OCI-LY7 (cell line): ENCODE measurements around the gene DNAI2. TPM values are rescaled to one million over a fixed set of nuclear protein-coding genes. Genes with fewer than 3 reads are reported as not detected.

Experiments used
- BruUV-seq: library from RNA; stranded (reverse); fragments of 400-500 nt; replicated peaks from 2 replicates; lab custom pipeline; 2021; lab: Mats Ljungman, UMichigan
- CTCF ChIA-PET: fragments of 300-600 bp; sonication (Branson Sonifier 250); formaldehyde crosslinking; loops from one replicate; lab custom pipeline; 2022; ENCODE audit warnings: antibody characterized with exemption; ENCODE audit not compliant: unreplicated experiment; lab: Charles Lee
- POLR2A ChIA-PET: fragments of 300-600 bp; sonication (Branson Sonifier 250); formaldehyde crosslinking; loops from one replicate; lab custom pipeline; 2022; ENCODE audit warnings: antibody characterized with exemption; lab: Charles Lee
- DNase-seq: peaks from one replicate; pipeline ENCODE4 v3.0.0-alpha.2; 2015; ENCODE audit warnings: low spot score
- H2AFZ ChIP-seq: fragments of 200-600 bp; sonication (generic), shearing (Covaris generic); 2 replicates; pipeline ENCODE4 v1.6.1; 2014; ENCODE audit warnings: mild to moderate bottlenecking, antibody characterized with exemption, low read length, moderate library complexity
- H3K27ac ChIP-seq: fragments of 200-600 bp; sonication (generic); 2 replicates; pipeline ENCODE4 v1.5.1; 2014; ENCODE audit warnings: mixed run types, low read depth, mild to moderate bottlenecking, moderate library complexity, low read length, inconsistent platforms; ENCODE audit not compliant: poor library complexity, severe bottlenecking
- H3K36me3 ChIP-seq: fragments of 200-600 bp; sonication (generic); 2 replicates; pipeline ENCODE4 v1.6.1; 2014; ENCODE audit warnings: mild to moderate bottlenecking, antibody characterized with exemption, low read length, moderate library complexity, mixed read lengths; ENCODE audit not compliant: insufficient read depth
- H3K4me1 ChIP-seq: fragments of 200-600 bp; sonication (generic); 2 replicates; pipeline ENCODE4 v1.5.1; 2014; ENCODE audit warnings: mild to moderate bottlenecking, low read length; ENCODE audit not compliant: insufficient read depth, poor library complexity, severe bottlenecking
- H3K4me2 ChIP-seq: fragments of 200-600 bp; sonication (generic); 2 replicates; pipeline ENCODE4 v1.6.1; 2014; ENCODE audit warnings: mild to moderate bottlenecking, low read length
- H3K4me3 ChIP-seq: fragments of 200-600 bp; sonication (generic); 2 replicates; pipeline ENCODE4 v1.5.1; 2014; ENCODE audit warnings: mild to moderate bottlenecking, low read depth, low read length; ENCODE audit not compliant: poor library complexity, severe bottlenecking
- H3K79me2 ChIP-seq: fragments of 200-600 bp; sonication (generic); 2 replicates; pipeline ENCODE4 v1.6.1; 2016; ENCODE audit warnings: low read depth, mild to moderate bottlenecking, low read length, moderate library complexity, mixed read lengths; ENCODE audit not compliant: insufficient read depth
- H3K9me2 ChIP-seq: fragments of 200-600 bp; sonication (generic); 2 replicates; pipeline ENCODE4 v1.6.1; 2016; ENCODE audit warnings: mild to moderate bottlenecking, low read length, mixed read lengths; ENCODE audit not compliant: insufficient read depth
- H3K9me3 ChIP-seq: fragments of 200-600 bp; sonication (generic); 2 replicates; pipeline ENCODE4 v1.6.1; 2014; ENCODE audit warnings: mild to moderate bottlenecking, mixed run types, low read length, mixed read lengths
- H4K20me1 ChIP-seq: fragments of 200-600 bp; sonication (generic); 2 replicates; pipeline ENCODE4 v1.6.1; 2014; ENCODE audit warnings: mild to moderate bottlenecking, antibody characterized with exemption, low read length, moderate library complexity, mixed read lengths; ENCODE audit not compliant: insufficient read depth
- EZH2phosphoT487 ChIP-seq: fragments of 200-600 bp; sonication (generic); IDR thresholded peaks from 2 replicates; pipeline ENCODE4 v1.6.1; 2018; ENCODE audit warnings: low read depth, borderline replicate concordance, mild to moderate bottlenecking, mixed run types, antibody characterized with exemption, low read length, moderate library complexity, mixed read lengths
- intact Hi-C: fragments of 100-400 bp; cut with micrococcal nuclease; formaldehyde crosslinking; loops from one replicate; pipeline ENCODE4 v1.10.0; 2022; ENCODE audit not compliant: unreplicated experiment
- total RNA-seq, 2 experiments: library from RNA; depleted of rRNA in 1 of 2; stranded (reverse); fragments of >200 nt in 1 of 2; shearing (Covaris generic) in 1 of 2; gene quantifications; 2 replicates each; pipeline ENCODE4 v1.2.3, GENCODE V29; 2014 to 2022
- TF ChIP-seq, protein P1 (sequence below): fragments of 200-600 bp; sonication (generic); conservative IDR thresholded peaks from 2 replicates; pipeline ENCODE4 v1.5.1; 2014; ENCODE audit warnings: mild to moderate bottlenecking, antibody characterized with exemption, low read length, moderate library complexity, mixed read lengths

Gene DNAI2
- total RNA-seq, 2 experiments from 2014 or later = not detected

DNA sequence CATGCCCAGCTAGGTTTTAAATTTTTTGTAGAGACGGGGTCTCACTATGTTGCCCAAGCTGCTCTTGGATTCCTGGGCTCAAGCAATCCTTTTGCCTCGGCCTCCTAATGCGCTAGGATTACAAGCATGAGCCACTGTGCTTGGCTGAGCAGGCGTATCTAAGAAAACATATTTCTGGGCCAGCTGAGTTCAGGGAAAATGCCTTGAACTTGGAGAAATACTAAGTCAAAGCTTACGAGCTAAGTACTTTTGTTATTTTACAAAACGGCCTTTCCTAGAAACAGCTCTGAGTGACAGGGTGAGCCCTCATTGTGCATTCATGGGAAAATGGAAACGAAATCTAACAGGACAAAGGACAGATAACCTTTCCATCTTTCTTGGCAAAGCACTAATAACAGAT lies 24.7 kb downstream of the DNAI2 start:
- Histone ChIP-seq H3K4me1 (no peaks in the 10 kb centered on the region), H3K36me3 (no peaks in the 10 kb centered on the region), H3K9me2 (no peaks in the 10 kb centered on the region), H4K20me1 (no peaks in the 10 kb centered on the region), H3K9me3 (no peaks in the 10 kb centered on the region), H3K4me2 (no peak overlapping the region), H2AFZ (no peak overlapping the region), H3K4me3 (no peak overlapping the region), H3K27ac (no peak overlapping the region), H3K79me2 (no peaks in the 10 kb centered on the region)
- ChIA-PET POLR2A (interaction anchor here (0.5 to 0.8 kb wide), 3 partner anchors 110 to 931 kb away, joined by 3 read pairs; no protein-coding TSS in a partner anchor), CTCF (interaction anchor here (1.0 kb wide), 1 partner anchor 10 kb away, joined by 3 read pairs; no protein-coding TSS in a partner anchor)
- BruUV-seq = no TSS peak
- TF ChIP-seq, protein P1, sequence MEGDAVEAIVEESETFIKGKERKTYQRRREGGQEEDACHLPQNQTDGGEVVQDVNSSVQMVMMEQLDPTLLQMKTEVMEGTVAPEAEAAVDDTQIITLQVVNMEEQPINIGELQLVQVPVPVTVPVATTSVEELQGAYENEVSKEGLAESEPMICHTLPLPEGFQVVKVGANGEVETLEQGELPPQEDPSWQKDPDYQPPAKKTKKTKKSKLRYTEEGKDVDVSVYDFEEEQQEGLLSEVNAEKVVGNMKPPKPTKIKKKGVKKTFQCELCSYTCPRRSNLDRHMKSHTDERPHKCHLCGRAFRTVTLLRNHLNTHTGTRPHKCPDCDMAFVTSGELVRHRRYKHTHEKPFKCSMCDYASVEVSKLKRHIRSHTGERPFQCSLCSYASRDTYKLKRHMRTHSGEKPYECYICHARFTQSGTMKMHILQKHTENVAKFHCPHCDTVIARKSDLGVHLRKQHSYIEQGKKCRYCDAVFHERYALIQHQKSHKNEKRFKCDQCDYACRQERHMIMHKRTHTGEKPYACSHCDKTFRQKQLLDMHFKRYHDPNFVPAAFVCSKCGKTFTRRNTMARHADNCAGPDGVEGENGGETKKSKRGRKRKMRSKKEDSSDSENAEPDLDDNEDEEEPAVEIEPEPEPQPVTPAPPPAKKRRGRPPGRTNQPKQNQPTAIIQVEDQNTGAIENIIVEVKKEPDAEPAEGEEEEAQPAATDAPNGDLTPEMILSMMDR = no peak
- TF ChIP-seq EZH2phosphoT487 = no peak
- no peak for DNase-seq
- intact Hi-C loops = no loop called here

DNA sequence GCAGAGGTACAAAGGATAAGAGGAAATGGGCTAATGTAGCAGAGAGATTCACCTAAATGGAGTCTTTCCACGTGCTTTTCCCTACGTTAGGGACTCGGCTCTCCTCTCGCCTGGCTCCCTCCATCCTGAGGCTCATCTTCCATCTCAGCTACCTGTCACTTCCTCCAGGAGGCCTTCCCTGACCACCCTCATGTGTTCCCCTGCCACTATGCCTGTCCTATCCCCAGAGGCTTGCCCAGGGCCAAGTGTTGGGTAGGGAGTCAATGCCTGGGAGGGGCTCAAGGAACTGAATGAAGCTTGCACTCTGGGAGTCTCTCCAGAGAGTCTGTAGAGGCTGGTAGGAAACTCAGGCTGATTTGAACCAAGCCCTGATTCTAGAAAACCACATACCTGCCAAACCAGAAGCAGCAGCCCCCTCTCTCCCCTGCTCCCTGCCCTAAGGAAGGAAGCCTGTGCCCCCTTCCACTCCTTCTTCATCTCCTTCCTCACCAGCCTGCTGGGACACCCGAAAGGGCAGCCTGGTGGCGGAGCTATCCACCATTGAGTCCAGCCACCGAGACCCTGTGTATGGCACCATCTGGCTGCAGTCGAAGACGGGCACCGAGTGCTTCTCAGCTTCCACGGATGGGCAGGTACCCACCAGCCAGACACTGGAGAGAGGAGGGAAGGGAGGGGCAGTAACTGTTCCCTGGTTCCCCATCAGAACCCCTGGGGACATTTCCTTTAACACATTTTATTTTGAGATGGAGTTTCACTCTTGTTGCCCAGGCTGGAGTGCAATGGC lies 25.4 kb downstream of the DNAI2 start:
- no peak for DNase-seq
- Histone ChIP-seq H3K79me2 (no peaks in the 10 kb centered on the region), H3K4me1 (no peaks in the 10 kb centered on the region), H3K4me3 (no peak overlapping the region), H3K9me3 (no peaks in the 10 kb centered on the region), H3K9me2 (no peaks in the 10 kb centered on the region), H4K20me1 (no peaks in the 10 kb centered on the region), H3K36me3 (no peaks in the 10 kb centered on the region), H2AFZ (no peak overlapping the region), H3K4me2 (no peak overlapping the region), H3K27ac (no peak overlapping the region)
- no TSS peak for BruUV-seq
- CTCF ChIA-PET = interaction anchor here (1.0 kb wide), 1 partner anchor 9 kb away, joined by 3 read pairs; no protein-coding TSS in a partner anchor
- intact Hi-C loops = no loop called here
- POLR2A ChIA-PET = interaction anchor here (0.5 to 0.8 kb wide), 3 partner anchors 109 to 930 kb away, joined by 3 read pairs; no protein-coding TSS in a partner anchor
- TF ChIP-seq EZH2phosphoT487 = no peak
- TF ChIP-seq, protein P1 = no peak

DNA sequence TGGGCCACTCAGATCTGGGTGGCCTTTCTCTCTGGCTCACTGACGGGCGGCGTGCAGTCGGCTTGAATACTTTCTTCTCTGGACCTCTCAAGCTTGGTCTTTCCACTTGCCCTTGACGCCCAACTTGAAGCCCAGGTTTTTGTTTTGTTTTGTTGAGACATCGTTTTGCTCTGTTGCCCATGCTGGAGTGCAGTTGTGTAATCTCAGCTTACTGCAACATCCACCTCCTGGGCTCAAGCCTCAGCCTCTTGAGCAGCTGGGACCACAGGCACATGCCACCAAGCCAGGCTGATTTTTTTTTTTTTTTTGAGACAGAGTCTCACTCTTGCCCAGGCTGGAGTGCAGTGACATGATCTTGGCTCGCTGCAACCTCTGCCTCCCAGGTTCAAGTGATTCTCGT lies 29.3 kb downstream of the DNAI2 start:
- Histone ChIP-seq H3K79me2 (no peaks in the 10 kb centered on the region), H3K9me2 (no peaks in the 10 kb centered on the region), H3K4me3 (no peak overlapping the region), H4K20me1 (no peaks in the 10 kb centered on the region), H3K9me3 (no peaks in the 10 kb centered on the region), H3K4me1 (no peaks in the 10 kb centered on the region), H3K36me3 (no peaks in the 10 kb centered on the region), H3K4me2 (no peak overlapping the region), H2AFZ (no peak overlapping the region), H3K27ac (no peak overlapping the region)
- DNase-seq = no peak
- TF ChIP-seq, protein P1 = no peak
- TF ChIP-seq EZH2phosphoT487 = no peak
- no TSS peak for BruUV-seq
- CTCF ChIA-PET = interaction anchor here (0.6 kb wide), 1 partner anchor 54 kb away, joined by 3 read pairs; no protein-coding TSS in a partner anchor
- POLR2A ChIA-PET = interaction anchor here (0.5 to 0.7 kb wide), 2 partner anchors 12 to 1957 kb away, joined by 3 to 4 read pairs; no protein-coding TSS in a partner anchor
- intact Hi-C loops = no loop called here
